HEK293 (cell line): ENCODE results near the gene OTC.

Experiments
- CTCF ChIA-PET: fragments of 350-600 bp; formaldehyde crosslinking; extraction: SDS; loops from one replicate; lab custom pipeline; 2021; ENCODE audit warnings: antibody characterized with exemption; lab: Yijun Ruan, JAX
- POLR2A ChIA-PET: fragments of 300-600 bp; formaldehyde crosslinking; extraction: SDS; loops from one replicate; lab custom pipeline; 2020; ENCODE audit warnings: antibody characterized with exemption, inconsistent platforms; lab: Yijun Ruan, JAX
- H3K27ac ChIP-seq: fragments of 200-500 bp; sonication (Bioruptor generic); 2 replicates; pipeline ENCODE4 v1.5.1; 2014; ENCODE audit warnings: low read depth, low read length, control low read depth, inconsistent platforms; ENCODE audit errors: extremely low read depth
- H3K36me3 ChIP-seq, 2 experiments: fragments of 200-500 bp in 1 of 2; sonication (Bioruptor generic) in 1 of 2; 1 replicate in 1 of 2; 2 replicates in 1 of 2; pipeline ENCODE4 v1.5.1; 2014 to 2017; ENCODE audit warnings: inconsistent platforms in 2 of 2, low read length in 2 of 2; ENCODE audit not compliant: control insufficient read depth in 2 of 2, insufficient read depth in 1 of 2
- H3K4me1 ChIP-seq: fragments of 200-500 bp; sonication (Bioruptor generic); 2 replicates; pipeline ENCODE4 v1.5.1; 2014; ENCODE audit warnings: mild to moderate bottlenecking, low read length, inconsistent platforms; ENCODE audit not compliant: control insufficient read depth, insufficient read depth
- H3K4me3 ChIP-seq: 2 replicates; pipeline ENCODE4 v1.5.1; 2011; ENCODE audit warnings: low read depth, mild to moderate bottlenecking, control low read depth, low read length, moderate library complexity
- H3K9me3 ChIP-seq: fragments of 200-500 bp; sonication (Bioruptor generic); 2 replicates; pipeline ENCODE4 v1.5.1; 2014; ENCODE audit warnings: low read depth, low read length, inconsistent platforms; ENCODE audit not compliant: control insufficient read depth, insufficient read depth
- MZF1 ChIP-seq: fragments of 450-650 bp; formaldehyde crosslinking; IDR thresholded peaks from 2 replicates; pipeline ENCODE4 v1.5.1; 2017; ENCODE audit warnings: missing biosample characterization, missing genetic modification characterization, borderline replicate concordance
- SP2 ChIP-seq: fragments of 450-650 bp; formaldehyde crosslinking; IDR thresholded peaks from 2 replicates; pipeline ENCODE4 v1.5.1; 2016; ENCODE audit warnings: missing biosample characterization, missing genetic modification characterization
- ZEB2 ChIP-seq: fragments of 450-650 bp; formaldehyde crosslinking; IDR thresholded peaks from 2 replicates; pipeline ENCODE4 v1.5.1; 2016; ENCODE audit warnings: missing biosample characterization, missing genetic modification characterization
- ZNF146 ChIP-seq: fragments of 450-650 bp; formaldehyde crosslinking; IDR thresholded peaks from 2 replicates; pipeline ENCODE4 v1.5.1; 2016; ENCODE audit warnings: missing biosample characterization, missing genetic modification characterization
- ZNF266 ChIP-seq: fragments of 450-650 bp; formaldehyde crosslinking; IDR thresholded peaks from 2 replicates; pipeline ENCODE4 v1.5.1; 2016; ENCODE audit warnings: missing biosample characterization, missing genetic modification characterization, low read depth
- ZNF416 ChIP-seq: fragments of 450-650 bp; formaldehyde crosslinking; IDR thresholded peaks from 2 replicates; pipeline ENCODE4 v1.5.1; 2016; ENCODE audit warnings: missing biosample characterization, missing genetic modification characterization
- ZNF473 ChIP-seq: fragments of 450-650 bp; formaldehyde crosslinking; IDR thresholded peaks from 2 replicates; pipeline ENCODE4 v1.5.1; 2017; ENCODE audit warnings: missing biosample characterization, missing genetic modification characterization
- ZNF561 ChIP-seq: fragments of 450-650 bp; IDR thresholded peaks from 2 replicates; pipeline ENCODE4 v1.5.1; 2018; ENCODE audit warnings: missing biosample characterization, missing genetic modification characterization, borderline replicate concordance
- ZNF654 ChIP-seq: fragments of 450-650 bp; formaldehyde crosslinking; IDR thresholded peaks from 2 replicates; pipeline ENCODE4 v1.5.1; 2016; ENCODE audit warnings: low read depth, missing biosample characterization, missing genetic modification characterization
- ZNF768 ChIP-seq: fragments of 450-650 bp; formaldehyde crosslinking; IDR thresholded peaks from 2 replicates; pipeline ENCODE4 v1.5.1; 2018; ENCODE audit warnings: missing biosample characterization, mild to moderate bottlenecking, missing genetic modification characterization
- TF ChIP-seq, protein P1 (sequence below): fragments of 450-650 bp; formaldehyde crosslinking; IDR thresholded peaks from 2 replicates; pipeline ENCODE4 v1.5.1; 2016; ENCODE audit warnings: missing biosample characterization, missing genetic modification characterization
- TF ChIP-seq, protein P2 (sequence below): fragments of 450-650 bp; formaldehyde crosslinking; optimal IDR thresholded peaks from 2 replicates; pipeline ENCODE3; 2016; ENCODE audit warnings: missing biosample characterization, mild to moderate bottlenecking, missing genetic modification characterization
- TF ChIP-seq, protein P3 (sequence below): fragments of 450-650 bp; formaldehyde crosslinking; IDR thresholded peaks from 2 replicates; pipeline ENCODE4 v1.5.1; 2016; ENCODE audit warnings: missing biosample characterization, missing genetic modification characterization
- TF ChIP-seq, protein P4 (sequence below): fragments of 450-650 bp; formaldehyde crosslinking; IDR thresholded peaks from 2 replicates; pipeline ENCODE4 v1.5.1; 2016; ENCODE audit warnings: missing biosample characterization, missing genetic modification characterization
- TF ChIP-seq, protein P5 (sequence below): fragments of 450-650 bp; formaldehyde crosslinking; IDR thresholded peaks from 2 replicates; pipeline ENCODE4 v1.5.1; 2016; ENCODE audit warnings: missing biosample characterization, missing genetic modification characterization
- TF ChIP-seq, protein P6 (sequence below): fragments of 450-650 bp; formaldehyde crosslinking; IDR thresholded peaks from 2 replicates; pipeline ENCODE4 v1.5.1; 2016; ENCODE audit warnings: missing biosample characterization, missing genetic modification characterization
- TF ChIP-seq, protein P7 (sequence below): fragments of 450-650 bp; formaldehyde crosslinking; IDR thresholded peaks from 2 replicates; pipeline ENCODE4 v1.5.1; 2017; ENCODE audit warnings: missing biosample characterization, mild to moderate bottlenecking, missing genetic modification characterization, moderate library complexity
- TF ChIP-seq, protein P8 (sequence below): fragments of 450-650 bp; formaldehyde crosslinking; IDR thresholded peaks from 2 replicates; pipeline ENCODE4 v1.5.1; 2016; ENCODE audit warnings: missing biosample characterization, missing genetic modification characterization, low read depth
- TF ChIP-seq, protein P9 (sequence below): fragments of 450-650 bp; formaldehyde crosslinking; IDR thresholded peaks from 2 replicates; pipeline ENCODE4 v1.5.1; 2016; ENCODE audit warnings: missing biosample characterization, missing genetic modification characterization

OTC gene

DNA sequence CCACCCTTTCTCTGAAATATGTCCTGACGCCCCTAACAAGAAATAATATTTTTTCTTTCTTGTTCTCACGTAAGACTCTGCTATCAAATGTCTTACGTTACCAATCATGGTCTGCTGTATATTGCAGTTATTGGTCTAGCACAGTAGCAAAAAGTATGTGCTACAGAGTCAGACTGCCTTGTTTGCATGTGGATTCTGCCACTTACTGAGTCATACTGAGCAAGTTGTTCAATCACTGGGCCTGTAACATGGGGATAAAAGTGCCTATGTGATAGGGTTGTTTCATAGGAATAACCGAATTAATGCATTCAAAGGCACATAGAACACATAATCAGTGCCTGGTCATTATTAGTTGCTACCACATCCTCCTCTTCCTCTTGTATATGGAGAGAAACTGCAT lies 39.2 kb upstream of the OTC start (continued):
- TF ChIP-seq SP2 (tag by site-specific recombination) (no peak), ZNF473 (tag by site-specific recombination) (no peak), ZNF266 (tag by site-specific recombination) (no peak)
- TF ChIP-seq, protein P1, sequence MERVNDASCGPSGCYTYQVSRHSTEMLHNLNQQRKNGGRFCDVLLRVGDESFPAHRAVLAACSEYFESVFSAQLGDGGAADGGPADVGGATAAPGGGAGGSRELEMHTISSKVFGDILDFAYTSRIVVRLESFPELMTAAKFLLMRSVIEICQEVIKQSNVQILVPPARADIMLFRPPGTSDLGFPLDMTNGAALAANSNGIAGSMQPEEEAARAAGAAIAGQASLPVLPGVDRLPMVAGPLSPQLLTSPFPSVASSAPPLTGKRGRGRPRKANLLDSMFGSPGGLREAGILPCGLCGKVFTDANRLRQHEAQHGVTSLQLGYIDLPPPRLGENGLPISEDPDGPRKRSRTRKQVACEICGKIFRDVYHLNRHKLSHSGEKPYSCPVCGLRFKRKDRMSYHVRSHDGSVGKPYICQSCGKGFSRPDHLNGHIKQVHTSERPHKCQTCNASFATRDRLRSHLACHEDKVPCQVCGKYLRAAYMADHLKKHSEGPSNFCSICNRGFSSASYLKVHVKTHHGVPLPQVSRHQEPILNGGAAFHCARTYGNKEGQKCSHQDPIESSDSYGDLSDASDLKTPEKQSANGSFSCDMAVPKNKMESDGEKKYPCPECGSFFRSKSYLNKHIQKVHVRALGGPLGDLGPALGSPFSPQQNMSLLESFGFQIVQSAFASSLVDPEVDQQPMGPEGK = no peak

DNA sequence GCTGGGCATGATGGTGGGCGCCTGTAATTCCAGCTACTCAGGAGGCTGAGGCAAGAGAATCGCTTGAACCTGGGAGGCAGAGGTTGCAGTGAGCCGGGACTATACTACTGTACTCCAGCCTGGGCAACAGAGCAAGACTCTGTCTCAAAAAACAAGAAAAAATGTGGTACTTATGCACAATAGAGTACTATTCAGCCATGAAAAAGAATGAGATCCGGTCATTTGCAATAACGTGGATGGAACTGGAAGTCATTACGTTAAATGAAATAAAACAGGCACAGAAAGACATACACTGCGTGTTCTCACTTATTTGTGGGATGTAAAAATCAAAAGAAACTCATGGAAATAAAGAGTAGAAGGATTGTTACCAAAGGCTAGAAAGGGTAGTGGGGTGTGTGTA lies 37.2 kb upstream of the OTC start:
- Histone ChIP-seq H3K4me3 (no peak overlapping the region), H3K9me3 (no peaks in the 10 kb centered on the region), H3K4me1 (no peaks in the 10 kb centered on the region), H3K27ac (no peak overlapping the region), H3K36me3 (peaks cover 0 to 11% of the 10 kb centered on the region in 2 experiments; a peak in 1 of 3 replicates)
- ChIA-PET CTCF (no interaction called here), POLR2A (no interaction called here)
- peak; percentile 95 for TF ChIP-seq ZNF146 (tag by site-specific recombination)
- TF ChIP-seq, protein P2, sequence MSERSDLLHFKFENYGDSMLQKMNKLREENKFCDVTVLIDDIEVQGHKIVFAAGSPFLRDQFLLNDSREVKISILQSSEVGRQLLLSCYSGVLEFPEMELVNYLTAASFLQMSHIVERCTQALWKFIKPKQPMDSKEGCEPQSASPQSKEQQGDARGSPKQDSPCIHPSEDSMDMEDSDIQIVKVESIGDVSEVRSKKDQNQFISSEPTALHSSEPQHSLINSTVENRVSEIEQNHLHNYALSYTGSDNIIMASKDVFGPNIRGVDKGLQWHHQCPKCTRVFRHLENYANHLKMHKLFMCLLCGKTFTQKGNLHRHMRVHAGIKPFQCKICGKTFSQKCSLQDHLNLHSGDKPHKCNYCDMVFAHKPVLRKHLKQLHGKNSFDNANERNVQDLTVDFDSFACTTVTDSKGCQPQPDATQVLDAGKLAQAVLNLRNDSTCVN (tag by site-specific recombination) = no peak

DNA sequence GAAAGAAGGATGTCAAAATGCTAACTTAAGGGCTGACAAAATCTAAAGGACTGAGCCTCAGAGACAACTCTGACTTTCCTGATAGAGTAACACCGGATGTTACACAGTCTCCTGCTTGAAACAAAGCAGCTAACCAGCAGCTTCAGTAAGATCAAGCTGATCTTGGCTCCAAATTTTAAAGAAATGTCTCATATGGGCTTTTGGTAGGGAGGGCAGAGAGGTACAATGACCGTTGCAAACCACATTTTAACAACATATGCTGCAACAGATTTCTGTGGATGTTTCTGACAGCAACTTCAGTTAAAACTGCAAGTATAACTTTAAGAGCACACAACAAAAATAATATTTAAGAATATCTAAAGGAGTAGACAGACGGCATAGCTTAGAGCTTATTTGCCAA lies 34.2 kb upstream of the OTC start:
- H3K9me3 ChIP-seq = no peaks in the 10 kb centered on the region
- H3K27ac ChIP-seq = no peak overlapping the region
- peaks cover 0 to 11% of the 10 kb centered on the region in 2 experiments; a peak in 1 of 3 replicates for H3K36me3 ChIP-seq
- H3K4me3 ChIP-seq = no peak overlapping the region
- no peaks in the 10 kb centered on the region; the same call in 1 of the 2 replicates for H3K4me1 ChIP-seq
- POLR2A ChIA-PET = no interaction called here
- CTCF ChIA-PET = interaction anchor here (0.8 to 1.5 kb wide), 2 partner anchors 9 to 58 kb away, joined by 3 to 9 read pairs; partner anchors contain the start of gene RPGR
- no peak for TF ChIP-seq ZNF146 (tag by site-specific recombination)
- TF ChIP-seq, protein P3, sequence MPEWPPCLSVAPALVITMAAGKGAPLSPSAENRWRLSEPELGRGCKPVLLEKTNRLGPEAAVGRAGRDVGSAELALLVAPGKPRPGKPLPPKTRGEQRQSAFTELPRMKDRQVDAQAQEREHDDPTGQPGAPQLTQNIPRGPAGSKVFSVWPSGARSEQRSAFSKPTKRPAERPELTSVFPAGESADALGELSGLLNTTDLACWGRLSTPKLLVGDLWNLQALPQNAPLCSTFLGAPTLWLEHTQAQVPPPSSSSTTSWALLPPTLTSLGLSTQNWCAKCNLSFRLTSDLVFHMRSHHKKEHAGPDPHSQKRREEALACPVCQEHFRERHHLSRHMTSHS (tag by site-specific recombination) = no peak
- TF ChIP-seq ZNF416 (tag by site-specific recombination) = no peak
- no peak for TF ChIP-seq MZF1 (tag by site-specific recombination)
- TF ChIP-seq SP2 (tag by site-specific recombination) = no peak
- TF ChIP-seq, protein P4, sequence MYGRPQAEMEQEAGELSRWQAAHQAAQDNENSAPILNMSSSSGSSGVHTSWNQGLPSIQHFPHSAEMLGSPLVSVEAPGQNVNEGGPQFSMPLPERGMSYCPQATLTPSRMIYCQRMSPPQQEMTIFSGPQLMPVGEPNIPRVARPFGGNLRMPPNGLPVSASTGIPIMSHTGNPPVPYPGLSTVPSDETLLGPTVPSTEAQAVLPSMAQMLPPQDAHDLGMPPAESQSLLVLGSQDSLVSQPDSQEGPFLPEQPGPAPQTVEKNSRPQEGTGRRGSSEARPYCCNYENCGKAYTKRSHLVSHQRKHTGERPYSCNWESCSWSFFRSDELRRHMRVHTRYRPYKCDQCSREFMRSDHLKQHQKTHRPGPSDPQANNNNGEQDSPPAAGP (tag by site-specific recombination) = no peak
- no peak for TF ChIP-seq ZNF561 (tag by site-specific recombination)
- no peak for TF ChIP-seq ZEB2
- no peak for TF ChIP-seq ZNF768
- TF ChIP-seq, protein P5, sequence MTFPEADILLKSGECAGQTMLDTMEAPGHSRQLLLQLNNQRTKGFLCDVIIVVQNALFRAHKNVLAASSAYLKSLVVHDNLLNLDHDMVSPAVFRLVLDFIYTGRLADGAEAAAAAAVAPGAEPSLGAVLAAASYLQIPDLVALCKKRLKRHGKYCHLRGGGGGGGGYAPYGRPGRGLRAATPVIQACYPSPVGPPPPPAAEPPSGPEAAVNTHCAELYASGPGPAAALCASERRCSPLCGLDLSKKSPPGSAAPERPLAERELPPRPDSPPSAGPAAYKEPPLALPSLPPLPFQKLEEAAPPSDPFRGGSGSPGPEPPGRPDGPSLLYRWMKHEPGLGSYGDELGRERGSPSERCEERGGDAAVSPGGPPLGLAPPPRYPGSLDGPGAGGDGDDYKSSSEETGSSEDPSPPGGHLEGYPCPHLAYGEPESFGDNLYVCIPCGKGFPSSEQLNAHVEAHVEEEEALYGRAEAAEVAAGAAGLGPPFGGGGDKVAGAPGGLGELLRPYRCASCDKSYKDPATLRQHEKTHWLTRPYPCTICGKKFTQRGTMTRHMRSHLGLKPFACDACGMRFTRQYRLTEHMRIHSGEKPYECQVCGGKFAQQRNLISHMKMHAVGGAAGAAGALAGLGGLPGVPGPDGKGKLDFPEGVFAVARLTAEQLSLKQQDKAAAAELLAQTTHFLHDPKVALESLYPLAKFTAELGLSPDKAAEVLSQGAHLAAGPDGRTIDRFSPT (tag by site-specific recombination) = no peak
- TF ChIP-seq, protein P6, sequence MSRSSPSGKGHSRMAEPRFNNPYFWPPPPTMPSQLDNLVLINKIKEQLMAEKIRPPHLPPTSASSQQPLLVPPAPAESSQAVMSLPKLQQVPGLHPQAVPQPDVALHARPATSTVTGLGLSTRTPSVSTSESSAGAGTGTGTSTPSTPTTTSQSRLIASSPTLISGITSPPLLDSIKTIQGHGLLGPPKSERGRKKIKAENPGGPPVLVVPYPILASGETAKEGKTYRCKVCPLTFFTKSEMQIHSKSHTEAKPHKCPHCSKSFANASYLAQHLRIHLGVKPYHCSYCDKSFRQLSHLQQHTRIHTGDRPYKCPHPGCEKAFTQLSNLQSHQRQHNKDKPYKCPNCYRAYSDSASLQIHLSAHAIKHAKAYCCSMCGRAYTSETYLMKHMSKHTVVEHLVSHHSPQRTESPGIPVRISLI (tag by site-specific recombination) = no peak
- no peak for TF ChIP-seq ZNF654
- TF ChIP-seq, protein P7, sequence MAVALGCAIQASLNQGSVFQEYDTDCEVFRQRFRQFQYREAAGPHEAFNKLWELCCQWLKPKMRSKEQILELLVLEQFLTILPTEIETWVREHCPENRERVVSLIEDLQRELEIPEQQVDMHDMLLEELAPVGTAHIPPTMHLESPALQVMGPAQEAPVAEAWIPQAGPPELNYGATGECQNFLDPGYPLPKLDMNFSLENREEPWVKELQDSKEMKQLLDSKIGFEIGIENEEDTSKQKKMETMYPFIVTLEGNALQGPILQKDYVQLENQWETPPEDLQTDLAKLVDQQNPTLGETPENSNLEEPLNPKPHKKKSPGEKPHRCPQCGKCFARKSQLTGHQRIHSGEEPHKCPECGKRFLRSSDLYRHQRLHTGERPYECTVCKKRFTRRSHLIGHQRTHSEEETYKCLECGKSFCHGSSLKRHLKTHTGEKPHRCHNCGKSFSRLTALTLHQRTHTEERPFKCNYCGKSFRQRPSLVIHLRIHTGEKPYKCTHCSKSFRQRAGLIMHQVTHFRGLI (tag by site-specific recombination) = no peak
- TF ChIP-seq, protein P8, sequence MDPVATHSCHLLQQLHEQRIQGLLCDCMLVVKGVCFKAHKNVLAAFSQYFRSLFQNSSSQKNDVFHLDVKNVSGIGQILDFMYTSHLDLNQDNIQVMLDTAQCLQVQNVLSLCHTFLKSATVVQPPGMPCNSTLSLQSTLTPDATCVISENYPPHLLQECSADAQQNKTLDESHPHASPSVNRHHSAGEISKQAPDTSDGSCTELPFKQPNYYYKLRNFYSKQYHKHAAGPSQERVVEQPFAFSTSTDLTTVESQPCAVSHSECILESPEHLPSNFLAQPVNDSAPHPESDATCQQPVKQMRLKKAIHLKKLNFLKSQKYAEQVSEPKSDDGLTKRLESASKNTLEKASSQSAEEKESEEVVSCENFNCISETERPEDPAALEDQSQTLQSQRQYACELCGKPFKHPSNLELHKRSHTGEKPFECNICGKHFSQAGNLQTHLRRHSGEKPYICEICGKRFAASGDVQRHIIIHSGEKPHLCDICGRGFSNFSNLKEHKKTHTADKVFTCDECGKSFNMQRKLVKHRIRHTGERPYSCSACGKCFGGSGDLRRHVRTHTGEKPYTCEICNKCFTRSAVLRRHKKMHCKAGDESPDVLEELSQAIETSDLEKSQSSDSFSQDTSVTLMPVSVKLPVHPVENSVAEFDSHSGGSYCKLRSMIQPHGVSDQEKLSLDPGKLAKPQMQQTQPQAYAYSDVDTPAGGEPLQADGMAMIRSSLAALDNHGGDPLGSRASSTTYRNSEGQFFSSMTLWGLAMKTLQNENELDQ (tag by site-specific recombination) = no peak
- TF ChIP-seq, protein P9, sequence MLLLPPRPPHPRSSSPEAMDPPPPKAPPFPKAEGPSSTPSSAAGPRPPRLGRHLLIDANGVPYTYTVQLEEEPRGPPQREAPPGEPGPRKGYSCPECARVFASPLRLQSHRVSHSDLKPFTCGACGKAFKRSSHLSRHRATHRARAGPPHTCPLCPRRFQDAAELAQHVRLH (tag by site-specific recombination) = no peak
